ENCODE data around the gene VSTM2B.

VSTM2B gene

GRCh38 chr19:29497241-29497640 is 28.6 kb upstream of the VSTM2B start:
- no peaks in the 10 kb centered on the region for H3K9me3 ChIP-seq (ENCODE audit: control insufficient read depth in 2 of 2, low read length in 2 of 2)
- H3K27ac ChIP-seq (ENCODE audit: low read length) = no peak overlapping the region
- no peaks in the 10 kb centered on the region for H3K36me3 ChIP-seq (ENCODE audit: control insufficient read depth in 2 of 2, insufficient read depth in 2 of 2, low read length in 2 of 2)
- no peak overlapping the region for H3K9ac ChIP-seq (ENCODE audit: low read length in 2 of 2)
- no peaks in the 10 kb centered on the region for H3K4me1 ChIP-seq (ENCODE audit: control insufficient read depth, insufficient read depth, low read length)
- peaks cover 0 to 2% of the 10 kb centered on the region in 2 donors for H3K27me3 ChIP-seq (ENCODE audit: control insufficient read depth in 1 of 2, insufficient read depth in 2 of 2, low read length in 2 of 2)
- H3K4me3 ChIP-seq (ENCODE audit: low read length in 2 of 2) = no peak overlapping the region

GRCh38 chr19:29497686-29498436 is 27.9 kb upstream of the VSTM2B start:
- Histone ChIP-seq H3K9me3 (ENCODE audit: control insufficient read depth in 2 of 2, low read length in 2 of 2) (no peaks in the 10 kb centered on the region), H3K36me3 (ENCODE audit: control insufficient read depth in 2 of 2, insufficient read depth in 2 of 2, low read length in 2 of 2) (no peaks in the 10 kb centered on the region), H3K4me3 (ENCODE audit: low read length in 2 of 2) (no peak overlapping the region), H3K27ac (ENCODE audit: low read length) (no peak overlapping the region), H3K27me3 (ENCODE audit: control insufficient read depth in 1 of 2, insufficient read depth in 2 of 2, low read length in 2 of 2) (peaks cover 0 to 2% of the 10 kb centered on the region in 2 donors), H3K9ac (ENCODE audit: low read length in 2 of 2) (no peak overlapping the region), H3K4me1 (ENCODE audit: control insufficient read depth, insufficient read depth, low read length) (no peaks in the 10 kb centered on the region)

GRCh38 chr19:29499261-29499920 is 26.4 kb upstream of the VSTM2B start:
- Histone ChIP-seq H3K27me3 (ENCODE audit: control insufficient read depth in 1 of 2, insufficient read depth in 2 of 2, low read length in 2 of 2) (peaks cover 0 to 2% of the 10 kb centered on the region in 2 donors), H3K36me3 (ENCODE audit: control insufficient read depth in 2 of 2, insufficient read depth in 2 of 2, low read length in 2 of 2) (no peaks in the 10 kb centered on the region), H3K27ac (ENCODE audit: low read length) (no peak overlapping the region), H3K9ac (ENCODE audit: low read length in 2 of 2) (no peak overlapping the region), H3K4me1 (ENCODE audit: control insufficient read depth, insufficient read depth, low read length) (no peaks in the 10 kb centered on the region), H3K9me3 (ENCODE audit: control insufficient read depth in 2 of 2, low read length in 2 of 2) (no peaks in the 10 kb centered on the region), H3K4me3 (ENCODE audit: low read length in 2 of 2) (no peak overlapping the region)

- Histone ChIP-seq H3K36me3 (ENCODE audit: control insufficient read depth in 2 of 2, insufficient read depth in 2 of 2, low read length in 2 of 2) (no peaks in the 10 kb centered on the region), H3K27me3 (ENCODE audit: control insufficient read depth in 1 of 2, insufficient read depth in 2 of 2, low read length in 2 of 2) (peaks cover 0 to 2% of the 10 kb centered on the region in 2 donors), H3K4me3 (ENCODE audit: low read length in 2 of 2) (no peak overlapping the region), H3K9me3 (ENCODE audit: control insufficient read depth in 2 of 2, low read length in 2 of 2) (no peaks in the 10 kb centered on the region), H3K4me1 (ENCODE audit: control insufficient read depth, insufficient read depth, low read length) (no peaks in the 10 kb centered on the region), H3K9ac (ENCODE audit: low read length in 2 of 2) (no peak overlapping the region), H3K27ac (ENCODE audit: low read length) (no peak overlapping the region)
Observed at GRCh38 chr19:29499921-29500590, 25.7 kb upstream of the VSTM2B start.

DNA sequence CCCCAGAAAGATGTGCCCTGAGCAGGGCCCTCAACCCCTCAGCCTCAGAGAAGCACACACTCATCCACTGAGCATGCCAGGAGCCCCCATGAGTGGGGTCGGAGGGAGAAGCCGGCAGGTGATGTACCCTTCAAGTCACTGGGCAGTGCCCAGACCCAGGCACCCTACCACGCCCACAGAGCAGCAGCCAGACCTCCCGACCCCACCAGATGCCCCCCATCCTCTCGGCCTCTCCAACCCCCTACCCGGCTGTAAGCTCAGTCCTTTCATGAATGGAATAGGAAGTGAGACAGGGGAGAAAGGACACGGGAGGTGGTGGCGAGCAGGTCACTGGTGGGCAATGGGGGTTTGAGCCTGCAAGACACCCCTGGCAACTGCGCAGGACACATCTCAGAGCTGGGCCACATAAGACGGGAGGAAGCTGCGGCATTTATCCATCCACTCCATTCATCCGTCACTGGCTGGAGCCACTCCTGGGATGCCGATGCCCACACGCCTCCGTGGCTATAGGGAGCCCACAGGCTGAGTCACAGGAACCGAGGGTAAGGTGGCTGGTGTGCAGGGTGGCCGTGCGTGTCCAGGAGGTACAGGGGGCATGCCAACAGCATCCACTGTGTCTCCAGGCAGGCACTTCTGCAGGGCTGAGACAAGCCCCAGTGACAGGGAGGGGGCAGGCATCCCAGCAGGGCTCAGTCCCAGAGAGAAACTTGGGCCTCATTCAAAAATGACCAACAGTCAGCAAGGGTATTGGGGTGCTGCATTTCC is 23.8 kb upstream of the VSTM2B start:
- H3K36me3 ChIP-seq (ENCODE audit: control insufficient read depth in 2 of 2, insufficient read depth in 2 of 2, low read length in 2 of 2) = no peaks in the 10 kb centered on the region
- H3K27ac ChIP-seq (ENCODE audit: low read length) = no peak overlapping the region
- H3K9ac ChIP-seq (ENCODE audit: low read length in 2 of 2) = no peak overlapping the region
- no peaks in the 10 kb centered on the region for H3K9me3 ChIP-seq (ENCODE audit: control insufficient read depth in 2 of 2, low read length in 2 of 2)
- no peak overlapping the region for H3K4me3 ChIP-seq (ENCODE audit: low read length in 2 of 2)
- peaks cover 0 to 2% of the 10 kb centered on the region in 2 donors for H3K27me3 ChIP-seq (ENCODE audit: control insufficient read depth in 1 of 2, insufficient read depth in 2 of 2, low read length in 2 of 2)
- H3K4me1 ChIP-seq (ENCODE audit: control insufficient read depth, insufficient read depth, low read length) = no peaks in the 10 kb centered on the region

GRCh38 chr19:29502581-29502850 is 23.3 kb upstream of the VSTM2B start:
- Histone ChIP-seq H3K4me1 (ENCODE audit: control insufficient read depth, insufficient read depth, low read length) (no peaks in the 10 kb centered on the region), H3K27ac (ENCODE audit: low read length) (no peak overlapping the region), H3K9ac (ENCODE audit: low read length in 2 of 2) (no peak overlapping the region), H3K9me3 (ENCODE audit: control insufficient read depth in 2 of 2, low read length in 2 of 2) (no peaks in the 10 kb centered on the region), H3K36me3 (ENCODE audit: control insufficient read depth in 2 of 2, insufficient read depth in 2 of 2, low read length in 2 of 2) (no peaks in the 10 kb centered on the region), H3K4me3 (ENCODE audit: low read length in 2 of 2) (no peak overlapping the region), H3K27me3 (ENCODE audit: control insufficient read depth in 1 of 2, insufficient read depth in 2 of 2, low read length in 2 of 2) (peaks cover 0 to 2% of the 10 kb centered on the region in 2 donors)

DNA sequence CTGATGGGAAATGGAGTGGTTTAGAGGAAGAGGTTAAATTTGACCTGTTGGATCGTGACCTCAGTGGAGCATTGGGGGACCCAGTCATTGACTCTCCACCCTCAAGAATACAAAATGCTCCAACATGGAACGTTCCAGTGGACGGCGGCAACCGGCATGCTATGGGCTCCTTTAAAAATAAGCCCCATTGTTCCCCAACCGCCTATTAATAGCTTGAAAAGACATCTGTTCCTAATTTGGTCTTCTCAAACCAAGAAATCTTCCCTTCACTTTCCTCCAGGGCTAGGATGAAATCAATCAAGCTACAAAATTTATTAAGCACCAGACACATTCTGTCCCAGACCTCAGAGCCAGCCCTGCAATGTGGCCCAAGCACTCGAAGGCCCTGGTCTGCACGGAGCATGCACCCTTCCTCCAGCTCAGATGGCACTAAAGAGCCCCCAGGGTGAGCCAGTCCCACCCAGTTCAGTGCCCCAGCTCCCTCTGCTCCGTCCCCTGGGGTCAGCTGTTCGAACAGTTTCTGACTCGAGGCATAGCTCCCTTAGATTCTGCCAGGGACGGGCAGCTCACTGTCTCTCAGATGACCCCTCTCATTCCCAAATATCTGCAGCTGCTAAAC is 22.5 kb upstream of the VSTM2B start:
- no peak overlapping the region for H3K4me3 ChIP-seq (ENCODE audit: low read length in 2 of 2)
- no peaks in the 10 kb centered on the region for H3K4me1 ChIP-seq (ENCODE audit: control insufficient read depth, insufficient read depth, low read length)
- no peak overlapping the region for H3K27ac ChIP-seq (ENCODE audit: low read length)
- no peaks in the 10 kb centered on the region for H3K36me3 ChIP-seq (ENCODE audit: control insufficient read depth in 2 of 2, insufficient read depth in 2 of 2, low read length in 2 of 2)
- H3K9ac ChIP-seq (ENCODE audit: low read length in 2 of 2) = no peak overlapping the region
- H3K27me3 ChIP-seq (ENCODE audit: control insufficient read depth in 1 of 2, insufficient read depth in 2 of 2, low read length in 2 of 2) = peaks cover 2 to 4% of the 10 kb centered on the region in 2 donors
- no peaks in the 10 kb centered on the region for H3K9me3 ChIP-seq (ENCODE audit: control insufficient read depth in 2 of 2, low read length in 2 of 2)

DNA sequence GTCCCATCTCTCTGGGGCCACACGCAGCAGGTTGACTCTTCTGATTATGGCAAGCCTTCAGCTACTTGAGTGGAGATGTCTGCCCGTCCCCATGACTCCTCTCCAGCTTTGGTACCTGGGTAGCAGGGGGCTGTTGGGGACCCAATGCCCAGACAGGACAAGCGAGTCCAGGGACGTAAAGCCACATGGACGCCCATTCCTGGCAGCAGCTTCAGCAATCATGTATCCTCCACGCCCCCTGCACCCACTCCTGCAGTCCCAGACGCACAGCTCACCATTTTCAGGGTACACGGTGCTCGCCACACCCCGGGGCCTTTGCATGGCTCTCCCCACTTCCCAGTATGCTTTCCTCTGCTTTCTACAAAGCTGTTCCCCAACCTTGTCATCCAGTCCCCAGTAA is 22.0 kb upstream of the VSTM2B start:
- Histone ChIP-seq H3K9me3 (ENCODE audit: control insufficient read depth in 2 of 2, low read length in 2 of 2) (no peaks in the 10 kb centered on the region), H3K27ac (ENCODE audit: low read length) (no peak overlapping the region), H3K4me3 (ENCODE audit: low read length in 2 of 2) (no peak overlapping the region), H3K36me3 (ENCODE audit: control insufficient read depth in 2 of 2, insufficient read depth in 2 of 2, low read length in 2 of 2) (no peaks in the 10 kb centered on the region), H3K4me1 (ENCODE audit: control insufficient read depth, insufficient read depth, low read length) (no peaks in the 10 kb centered on the region), H3K9ac (ENCODE audit: low read length in 2 of 2) (no peak overlapping the region), H3K27me3 (ENCODE audit: control insufficient read depth in 1 of 2, insufficient read depth in 2 of 2, low read length in 2 of 2) (peaks cover 2 to 7% of the 10 kb centered on the region in 2 donors)

DNA sequence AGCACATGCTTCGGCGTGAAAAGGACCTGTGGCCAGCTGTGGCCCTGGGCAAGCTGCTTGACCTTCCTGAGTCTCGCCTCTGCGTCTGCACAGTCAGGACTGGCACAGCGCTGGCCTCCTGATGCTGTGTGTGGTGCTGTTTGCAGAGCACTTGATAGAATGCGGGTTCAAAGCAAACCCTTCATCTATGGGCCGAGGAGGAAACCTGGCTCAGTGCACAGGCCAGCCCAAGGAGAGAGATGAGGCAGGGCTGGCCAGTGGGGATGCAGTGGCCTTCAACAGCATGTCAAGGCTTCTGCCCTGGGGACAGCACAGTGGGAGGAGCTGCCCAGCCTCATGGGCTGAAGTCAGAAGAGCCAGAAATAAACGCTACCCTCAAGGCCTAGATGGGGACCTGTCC is 21.3 kb upstream of the VSTM2B start:
- Histone ChIP-seq H3K9ac (ENCODE audit: low read length in 2 of 2) (no peak overlapping the region), H3K4me3 (ENCODE audit: low read length in 2 of 2) (no peak overlapping the region), H3K27ac (ENCODE audit: low read length) (no peak overlapping the region), H3K27me3 (ENCODE audit: control insufficient read depth in 1 of 2, insufficient read depth in 2 of 2, low read length in 2 of 2) (peaks cover 2 to 11% of the 10 kb centered on the region in 2 donors), H3K4me1 (ENCODE audit: control insufficient read depth, insufficient read depth, low read length) (no peaks in the 10 kb centered on the region), H3K36me3 (ENCODE audit: control insufficient read depth in 2 of 2, insufficient read depth in 2 of 2, low read length in 2 of 2) (no peaks in the 10 kb centered on the region), H3K9me3 (ENCODE audit: control insufficient read depth in 2 of 2, low read length in 2 of 2) (no peaks in the 10 kb centered on the region)

GRCh38 chr19:29505097-29505824 is 20.5 kb upstream of the VSTM2B start:
- no peaks in the 10 kb centered on the region for H3K4me1 ChIP-seq (ENCODE audit: control insufficient read depth, insufficient read depth, low read length)
- H3K9ac ChIP-seq (ENCODE audit: low read length in 2 of 2) = no peak overlapping the region

More at GRCh38 chr19:29505097-29505824, 20.5 kb upstream of the VSTM2B start:
- Histone ChIP-seq H3K36me3 (ENCODE audit: control insufficient read depth in 2 of 2, insufficient read depth in 2 of 2, low read length in 2 of 2) (no peaks in the 10 kb centered on the region), H3K4me3 (ENCODE audit: low read length in 2 of 2) (no peak overlapping the region), H3K27ac (ENCODE audit: low read length) (no peak overlapping the region), H3K9me3 (ENCODE audit: control insufficient read depth in 2 of 2, low read length in 2 of 2) (no peaks in the 10 kb centered on the region), H3K27me3 (ENCODE audit: control insufficient read depth in 1 of 2, insufficient read depth in 2 of 2, low read length in 2 of 2) (peaks cover 2 to 11% of the 10 kb centered on the region in 2 donors)

Measured in stomach smooth muscle (tissue), 2 donors.